Mesenchymal stem cell (in vitro differentiated cells and primary cell): ENCODE results near the gene AFF4. TPM values are rescaled to one million over a fixed set of nuclear protein-coding genes. Genes with fewer than 3 reads are reported as not detected.

Experiments used
- DNase-seq: peaks from one replicate; pipeline ENCODE4 v3.0.0-alpha.2; 2013
- H2AFZ ChIP-seq: one replicate; pipeline ENCODE4 v1.6.1; 2013; ENCODE audit warnings: low read depth, mild to moderate bottlenecking, control low read depth, inconsistent platforms, low read length, moderate library complexity
- H2AK5ac ChIP-seq: 2 replicates; pipeline ENCODE4 v1.6.1; 2013; ENCODE audit warnings: low read length, moderate library complexity, mild to moderate bottlenecking, inconsistent platforms; ENCODE audit not compliant: severe bottlenecking
- H2BK120ac ChIP-seq: one replicate; pipeline ENCODE4 v1.6.1; 2013; ENCODE audit warnings: low read depth, mild to moderate bottlenecking, inconsistent platforms, low read length, moderate library complexity
- H2BK12ac ChIP-seq, 2 experiments: one replicate each; pipeline ENCODE4 v1.6.1; 2013; ENCODE audit warnings: inconsistent platforms in 2 of 2, low read length in 2 of 2, mild to moderate bottlenecking in 2 of 2, moderate library complexity in 2 of 2, control low read depth in 1 of 2
- H2BK15ac ChIP-seq: one replicate; pipeline ENCODE4 v1.6.1; 2013; ENCODE audit warnings: mild to moderate bottlenecking, low read depth, inconsistent platforms; ENCODE audit not compliant: poor library complexity, severe bottlenecking
- H2BK5ac ChIP-seq: 2 replicates; pipeline ENCODE4 v1.6.1; 2013; ENCODE audit warnings: low read depth, mild to moderate bottlenecking, low read length, control low read depth, inconsistent platforms; ENCODE audit not compliant: poor library complexity, severe bottlenecking
- H3K14ac ChIP-seq, 2 experiments: one replicate each; pipeline ENCODE4 v1.6.1; 2013; ENCODE audit warnings: inconsistent platforms in 2 of 2, low read length in 2 of 2, control low read depth in 1 of 2, mild to moderate bottlenecking in 1 of 2, moderate library complexity in 1 of 2
- H3K18ac ChIP-seq, 2 experiments: one replicate each; pipeline ENCODE4 v1.6.1; 2013; ENCODE audit warnings: inconsistent platforms in 2 of 2, low read length in 2 of 2, control low read depth in 1 of 2, low read depth in 1 of 2, mild to moderate bottlenecking in 1 of 2
- H3K23ac ChIP-seq, 2 experiments: one replicate each; pipeline ENCODE4 v1.6.1; 2013; ENCODE audit warnings: inconsistent platforms in 2 of 2, low read length in 2 of 2, mild to moderate bottlenecking in 2 of 2, moderate library complexity in 2 of 2, control low read depth in 1 of 2
- H3K27ac ChIP-seq: 2 replicates; pipeline ENCODE4 v1.5.1; 2013; ENCODE audit warnings: mild to moderate bottlenecking, moderate library complexity, low read length, control low read depth, inconsistent platforms; ENCODE audit not compliant: poor library complexity, severe bottlenecking
- H3K27me3 ChIP-seq, 2 experiments: 2 replicates each; pipeline versions ENCODE4 v1.6.1 to v1.7.0; 2013; ENCODE audit warnings: low read length in 2 of 2, mild to moderate bottlenecking in 2 of 2, moderate library complexity in 2 of 2, control low read depth in 1 of 2, inconsistent platforms in 1 of 2; ENCODE audit not compliant: control insufficient read depth in 1 of 2, insufficient read depth in 1 of 2
- H3K36me3 ChIP-seq, 2 experiments: 2 replicates each; pipeline versions ENCODE4 v1.6.1 to v1.7.0; 2013; ENCODE audit warnings: low read length in 2 of 2, control low read depth in 1 of 2, inconsistent platforms in 1 of 2, low read depth in 1 of 2, mild to moderate bottlenecking in 1 of 2; ENCODE audit not compliant: insufficient read depth in 2 of 2, control insufficient read depth in 1 of 2
- H3K4ac ChIP-seq, 2 experiments: one replicate each; pipeline ENCODE4 v1.6.1; 2013; ENCODE audit warnings: inconsistent platforms in 2 of 2, low read length in 2 of 2, mild to moderate bottlenecking in 2 of 2, moderate library complexity in 2 of 2, control low read depth in 1 of 2, low read depth in 1 of 2
- H3K4me1 ChIP-seq: 2 replicates; pipeline ENCODE4 v1.6.1; 2013; ENCODE audit warnings: low read depth, low read length, control low read depth; ENCODE audit not compliant: control insufficient read depth, insufficient read depth
- H3K4me2 ChIP-seq: 2 replicates; pipeline ENCODE4 v1.6.1; 2013; ENCODE audit warnings: low read length, mild to moderate bottlenecking, inconsistent platforms; ENCODE audit not compliant: poor library complexity, severe bottlenecking
- H3K4me3 ChIP-seq, 2 experiments: 2 replicates each; pipeline versions ENCODE4 v1.5.1 to v1.7.0; 2013; ENCODE audit warnings: low read length in 2 of 2, mild to moderate bottlenecking in 2 of 2, control low read depth in 1 of 2, low read depth in 1 of 2; ENCODE audit not compliant: insufficient read depth in 1 of 2
- H3K79me1 ChIP-seq: replicated peaks from 2 replicates; pipeline ENCODE4 v1.6.1; 2013; ENCODE audit warnings: mild to moderate bottlenecking, control low read depth, low read length, inconsistent platforms; ENCODE audit not compliant: poor library complexity, severe bottlenecking
- H3K9ac ChIP-seq: 2 replicates; pipeline ENCODE4 v1.7.0; 2013; ENCODE audit warnings: mild to moderate bottlenecking, low read length, moderate library complexity
- H3K9me3 ChIP-seq: 2 replicates; pipeline ENCODE4 v1.7.0; 2013; ENCODE audit warnings: mild to moderate bottlenecking, low read length; ENCODE audit not compliant: control insufficient read depth
- H4K8ac ChIP-seq: one replicate; pipeline ENCODE4 v1.6.1; 2013; ENCODE audit warnings: inconsistent platforms, mild to moderate bottlenecking, low read length, moderate library complexity
- H4K91ac ChIP-seq: one replicate; pipeline ENCODE4 v1.6.1; 2013; ENCODE audit warnings: mild to moderate bottlenecking, low read length, inconsistent platforms
- WGBS: methylation state at CpG from one replicate; pipeline ENCODE4 v1.1.7; 2013; ENCODE audit warnings: mixed read lengths; 5-methylcytosine and 5-hydroxymethylcytosine counted together
- small RNA-seq: library from polyadenylated mRNA; stranded (forward); fragments of <200 nt; extraction: miRNeasy Mini kit (QIAGEN cat#:217004); gene quantifications from one replicate; pipeline ENCODE3, GENCODE V24; 2013; ENCODE audit warnings: low read depth

AFF4 gene

DNA sequence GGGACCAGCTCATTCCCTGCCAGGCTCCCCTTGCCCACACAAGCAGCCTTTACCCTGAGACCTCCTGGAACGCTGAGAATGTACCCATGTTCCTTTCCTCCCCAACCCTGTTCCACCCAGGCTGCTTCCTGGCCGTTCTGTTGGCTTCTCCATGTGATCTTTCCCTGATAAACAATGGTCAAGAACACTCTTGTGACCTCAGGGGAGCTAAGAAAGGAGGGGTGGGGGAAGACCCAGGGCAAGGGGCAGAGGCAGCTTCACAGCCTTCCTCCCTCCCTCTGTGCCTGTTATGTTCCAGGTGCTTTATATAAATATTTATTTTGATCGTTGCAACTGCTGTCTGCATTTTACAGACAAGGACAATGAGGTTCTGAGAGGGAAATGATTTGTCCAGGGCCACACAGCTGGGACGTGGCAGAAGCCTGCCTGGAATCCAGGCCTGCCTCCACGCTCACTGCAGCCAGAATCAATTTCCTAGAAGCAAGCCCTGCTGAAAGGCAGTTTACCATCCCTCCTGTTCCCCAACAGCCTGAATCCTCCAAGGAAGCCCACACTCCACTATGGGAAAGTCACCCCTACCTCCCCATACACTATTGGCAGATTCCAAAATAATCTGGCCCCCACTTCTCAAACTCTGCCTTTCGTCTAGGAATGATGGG, 136.9 kb downstream of the AFF4 start:
- Histone ChIP-seq H2AFZ (no peak overlapping the region), H3K18ac (peak overlapping the region in 1 of 2 experiments; percentile 15), H3K36me3 (peaks cover 11 to 14% of the 10 kb centered on the region in 2 experiments), H3K4ac (no peak overlapping the region), H2AK5ac (no peak overlapping the region), H3K4me2 (no peak overlapping the region), H3K4me3 (no peak overlapping the region), H2BK12ac (no peak overlapping the region), H3K79me1 (peaks cover 7% of the 10 kb centered on the region), H2BK15ac (no peak overlapping the region), H2BK5ac (no peak overlapping the region), H3K14ac (no peak overlapping the region), H4K8ac (no peak overlapping the region), H2BK120ac (peak overlapping the region; percentile 54), H3K4me1 (peaks cover 23% of the 10 kb centered on the region), H3K27me3 (no peaks in the 10 kb centered on the region), H3K27ac (no peak overlapping the region), H3K9ac (no peak overlapping the region), H4K91ac (no peak overlapping the region), H3K9me3 (no peaks in the 10 kb centered on the region), H3K23ac (no peak overlapping the region)
- WGBS = 54% methylated on average over 6 of the region's 6 CpGs
- DNase-seq = peak; percentile 65

- Histone ChIP-seq H3K79me1 (peaks cover 7% of the 10 kb centered on the region), H3K27ac (no peak overlapping the region), H4K8ac (peak overlapping the region; percentile 53), H2BK5ac (no peak overlapping the region), H3K4ac (peak overlapping the region in 1 of 2 experiments; percentile 3), H3K36me3 (peaks cover 11 to 14% of the 10 kb centered on the region in 2 experiments), H3K4me1 (peaks cover 25% of the 10 kb centered on the region), H3K14ac (peak overlapping the region in 1 of 2 experiments; percentile 14), H2AFZ (peak overlapping the region; percentile 18), H3K18ac (peak overlapping the region; percentile 15 to 42), H2BK12ac (peak overlapping the region in 1 of 2 experiments; percentile 46), H3K4me3 (no peak overlapping the region), H2BK120ac (no peak overlapping the region), H3K9me3 (no peaks in the 10 kb centered on the region), H2BK15ac (peak overlapping the region; percentile 44), H3K4me2 (no peak overlapping the region), H2AK5ac (no peak overlapping the region), H3K27me3 (no peaks in the 10 kb centered on the region), H3K23ac (peak overlapping the region in 1 of 2 experiments; percentile 10), H3K9ac (no peak overlapping the region), H4K91ac (no peak overlapping the region)
- 38% methylated on average over 34 of the region's 43 CpGs for WGBS
- DNase-seq = no peak
Observed at GRCh38 chr5:132825834-132826391, 137.5 kb downstream of the AFF4 start.

Small RNA genes within 50 kb of the gene (small RNA-seq; reads per million reads assigned to genes)
- gene AC113410.1 (not detected), gene ATP6V0E1P1 (not detected), gene RF00019 (not detected), gene RNA5SP192 (not detected)
